ENCODE data around the gene SUPT7L.

Gene SUPT7L

GRCh38 chr2:27621524-27621923 lies 41.9 kb downstream of the SUPT7L start:
- DNase-seq: no peak

GRCh38 chr2:27615316-27615715 lies 48.1 kb downstream of the SUPT7L start:
- no peak overlapping the region for H3K27ac Mint-ChIP-seq
- no peaks in the 10 kb centered on the region for H3K27me3 Mint-ChIP-seq (ENCODE audit: low read depth, poor library complexity)
- no peak for DNase-seq
- no peak overlapping the region for H3K4me3 Mint-ChIP-seq
- H3K4me1 Mint-ChIP-seq: no peaks in the 10 kb centered on the region
- no peaks in the 10 kb centered on the region for H3K9me3 Mint-ChIP-seq
- H3K36me3 Mint-ChIP-seq (ENCODE audit: low read depth): peaks cover 67% of the 10 kb centered on the region
- no peak for TF ChIP-seq CTCF (IDR thresholded peaks at IDR 0.05)

More at GRCh38 chr2:27621524-27621923, 41.9 kb downstream of the SUPT7L start:
- TF ChIP-seq CTCF (IDR thresholded peaks at IDR 0.05): no peak
- H3K27ac Mint-ChIP-seq: peak overlapping the region; percentile 1
- H3K9me3 Mint-ChIP-seq: no peaks in the 10 kb centered on the region
- no peaks in the 10 kb centered on the region for H3K4me1 Mint-ChIP-seq
- H3K27me3 Mint-ChIP-seq (ENCODE audit: low read depth, poor library complexity): no peaks in the 10 kb centered on the region
- H3K36me3 Mint-ChIP-seq (ENCODE audit: low read depth): peaks cover 53% of the 10 kb centered on the region
- H3K4me3 Mint-ChIP-seq: no peak overlapping the region

DNA sequence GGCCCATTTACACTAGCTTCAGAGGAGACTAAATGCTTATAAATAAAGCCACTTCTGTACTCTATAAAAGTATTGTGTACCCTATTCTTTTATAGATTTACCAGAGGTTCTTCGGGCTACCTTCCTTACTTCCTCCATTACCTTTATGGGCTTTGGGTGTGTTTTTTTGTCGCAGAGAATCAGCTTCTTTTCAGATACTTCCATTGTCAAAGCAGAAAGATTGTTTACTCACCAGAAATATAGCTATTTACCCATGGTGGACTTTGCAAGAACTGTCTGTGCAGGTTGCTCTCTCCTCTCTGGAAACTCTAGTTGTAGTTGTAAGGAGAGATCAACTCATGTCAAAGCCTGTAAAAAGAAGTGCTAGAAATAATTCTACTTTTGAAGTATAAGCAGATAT lies 49.4 kb downstream of the SUPT7L start:
- TF ChIP-seq CTCF (IDR thresholded peaks at IDR 0.05): no peak
- no peaks in the 10 kb centered on the region for H3K9me3 Mint-ChIP-seq
- peaks cover 61% of the 10 kb centered on the region for H3K36me3 Mint-ChIP-seq (ENCODE audit: low read depth)
- no peak overlapping the region for H3K4me3 Mint-ChIP-seq
- H3K27ac Mint-ChIP-seq: no peak overlapping the region
- DNase-seq: no peak
- H3K4me1 Mint-ChIP-seq: no peaks in the 10 kb centered on the region
- no peaks in the 10 kb centered on the region for H3K27me3 Mint-ChIP-seq (ENCODE audit: low read depth, poor library complexity)

DNA sequence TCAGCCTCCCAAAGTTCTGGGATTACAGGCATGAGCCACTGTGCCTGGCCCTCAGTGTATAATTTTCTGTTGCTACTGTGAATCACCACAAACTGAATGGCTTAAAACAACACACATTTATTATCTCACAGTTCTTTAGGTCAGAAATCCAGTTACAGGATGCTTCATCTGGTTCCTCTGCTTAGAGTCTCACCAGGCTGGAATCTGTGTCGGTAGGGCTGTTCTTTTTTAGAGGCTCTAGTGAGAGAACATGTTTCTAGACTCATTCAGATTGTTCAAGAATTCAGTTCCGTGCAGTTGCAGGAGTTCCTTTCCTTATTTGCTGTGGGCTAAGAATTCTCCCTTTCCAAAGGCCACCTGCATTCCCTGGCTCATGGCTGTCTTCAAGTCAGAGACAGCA lies 56.8 kb downstream of the SUPT7L start:
- peaks cover 66% of the 10 kb centered on the region for H3K36me3 Mint-ChIP-seq (ENCODE audit: low read depth)
- H3K27ac Mint-ChIP-seq: no peak overlapping the region
- H3K4me1 Mint-ChIP-seq: no peaks in the 10 kb centered on the region
- no peak for DNase-seq
- no peaks in the 10 kb centered on the region for H3K27me3 Mint-ChIP-seq (ENCODE audit: low read depth, poor library complexity)
- no peak for TF ChIP-seq CTCF (IDR thresholded peaks at IDR 0.05)
- H3K4me3 Mint-ChIP-seq: no peak overlapping the region
- no peaks in the 10 kb centered on the region for H3K9me3 Mint-ChIP-seq

Data from nephron progenitor cell (in vitro differentiated cells).